Immature natural killer cell (primary cell): Measurements from ENCODE around the gene FAM20C. TPM values are rescaled to one million over a fixed set of nuclear protein-coding genes. Genes with fewer than 3 reads are reported as not detected.

Experiments used
- DNase-seq, 3 donors: peaks; one replicate each; pipeline ENCODE4 v3.0.0; 2022; ENCODE audit warnings: mixed read lengths in 1 of 3
- H3K27ac Mint-ChIP-seq, 6 donors: one replicate each; pipeline ENCODE4 v1.8.0; 2020; ENCODE audit warnings: mixed read lengths in 6 of 6, mild to moderate bottlenecking in 5 of 6, inconsistent platforms in 4 of 6, moderate library complexity in 3 of 6
- H3K27me3 Mint-ChIP-seq, 3 donors: one replicate each; pipeline ENCODE4 v1.8.0; 2020 to 2021; ENCODE audit warnings: low read depth in 3 of 3, mild to moderate bottlenecking in 3 of 3, mixed read lengths in 3 of 3, moderate library complexity in 3 of 3, inconsistent platforms in 1 of 3
- H3K36me3 Mint-ChIP-seq, 3 donors: one replicate each; pipeline ENCODE4 v1.8.0; 2020; ENCODE audit warnings: mixed read lengths in 3 of 3, inconsistent platforms in 2 of 3, mild to moderate bottlenecking in 2 of 3
- H3K4me1 Mint-ChIP-seq, 2 donors: one replicate each; pipeline ENCODE4 v1.8.0; 2020; ENCODE audit warnings: inconsistent platforms in 2 of 2, mild to moderate bottlenecking in 2 of 2, mixed read lengths in 2 of 2, moderate library complexity in 1 of 2
- H3K4me3 Mint-ChIP-seq, 5 donors: one replicate each; pipeline ENCODE4 v1.8.0; 2020; ENCODE audit warnings: mild to moderate bottlenecking in 5 of 5, mixed read lengths in 5 of 5, inconsistent platforms in 3 of 5, moderate library complexity in 3 of 5
- H3K9me3 Mint-ChIP-seq, 6 donors: one replicate each; pipeline ENCODE4 v1.8.0; 2020; ENCODE audit warnings: mild to moderate bottlenecking in 6 of 6, mixed read lengths in 6 of 6, inconsistent platforms in 4 of 6, moderate library complexity in 3 of 6
- polyA plus RNA-seq, 3 donors: library from polyadenylated mRNA; unstranded; fragments of 300-500 nt; fragmentation: Illumina TruSeq; gene quantifications; one replicate each; pipeline ENCODE4 v1.2.3, GENCODE V29; 2021

Gene FAM20C
- not detected for polyA plus RNA-seq

DNA sequence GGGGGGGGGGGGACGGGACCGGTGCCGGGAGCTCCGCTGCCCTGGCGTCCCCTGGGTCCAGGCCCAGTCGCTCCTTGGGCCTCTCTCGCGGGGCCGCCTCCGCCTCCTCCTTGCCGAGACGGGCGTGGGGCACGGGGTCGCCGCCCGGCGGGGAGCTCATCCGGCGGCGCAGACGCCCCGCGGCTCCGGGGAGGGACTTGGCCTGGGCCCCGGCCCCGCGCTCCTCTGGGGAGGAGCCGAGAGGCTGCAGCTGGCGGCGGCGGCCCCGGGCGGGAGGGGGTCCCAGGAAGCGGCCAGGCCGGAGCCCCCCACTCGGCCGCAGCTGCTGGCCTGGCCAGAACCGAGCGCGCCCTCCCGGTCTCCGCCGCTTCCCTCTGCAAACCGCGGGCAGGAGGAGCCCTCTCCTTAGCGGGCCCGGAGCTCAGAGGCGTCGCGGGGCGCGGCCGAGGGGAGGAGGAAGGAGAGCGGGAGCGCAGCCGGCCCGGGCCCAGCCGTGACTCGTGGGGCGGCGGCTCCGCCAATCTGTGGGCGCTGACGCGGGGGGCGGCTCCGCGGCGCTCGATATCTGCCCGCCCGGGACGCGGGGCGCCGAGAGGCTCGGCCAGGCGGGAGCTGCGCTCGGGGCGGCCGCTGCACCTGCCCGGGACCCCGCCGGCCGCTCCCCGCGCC, at the start of gene FAM20C:
FAM20C (plus strand) TSS at position 591 of the 669 bp plus-strand sequence. CDS start 629 bp downstream, outside the sequence.
- H3K27me3 Mint-ChIP-seq = peaks cover under 1 to 11% (median 8%) of the 10 kb centered on the region in 3 donors
- H3K27ac Mint-ChIP-seq = no peak within 1 kb of the TSS
- H3K4me3 Mint-ChIP-seq = peak within 1 kb of the TSS; percentile 75 to 89 (median 85)

DNA sequence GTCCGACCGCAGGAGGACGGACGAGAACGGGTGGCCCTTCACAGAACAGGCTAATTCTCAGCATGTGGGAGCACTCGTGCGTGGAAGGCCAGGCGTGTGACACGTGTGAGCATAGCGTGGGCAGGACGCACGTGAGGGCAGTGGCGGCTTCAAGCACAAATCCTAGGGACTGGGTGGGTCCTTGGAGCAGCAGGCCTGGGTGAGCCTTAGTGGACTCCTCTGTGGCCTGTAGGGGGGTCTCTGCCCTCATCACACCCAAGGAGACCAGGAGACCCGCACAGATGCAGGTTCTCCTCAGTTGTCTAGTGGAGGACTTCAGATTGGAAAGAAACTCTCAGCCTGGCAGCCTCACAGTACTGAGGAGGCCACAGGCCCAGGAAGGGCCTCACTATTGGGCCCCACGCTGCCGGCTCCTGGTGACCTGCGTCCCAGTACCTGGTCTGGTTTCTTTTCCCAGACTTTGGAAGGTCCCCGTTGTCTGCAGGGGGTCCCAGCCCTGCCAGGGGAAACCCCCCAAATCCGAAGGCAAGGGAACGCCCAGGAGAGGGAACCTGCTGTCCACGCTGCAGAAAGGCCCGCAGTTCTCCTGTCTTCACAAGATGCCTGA, 49.1 kb upstream of the FAM20C start:
- Mint-ChIP-seq H3K4me1 (no peaks in the 10 kb centered on the region), H3K9me3 (no peaks in the 10 kb centered on the region), H3K36me3 (peaks cover 0 to 7% (median 3%) of the 10 kb centered on the region in 3 donors), H3K27ac (no peak overlapping the region), H3K4me3 (no peak overlapping the region), H3K27me3 (peaks cover 3 to 5% (median 4%) of the 10 kb centered on the region in 3 donors)
- DNase-seq = no peak

More for the DNA sequence above, at the start of gene FAM20C:
- Mint-ChIP-seq H3K9me3 (no peaks in the 10 kb centered on the region), H3K4me1 (peaks cover 5 to 6% of the 10 kb centered on the region in 2 donors), H3K36me3 (no peaks in the 10 kb centered on the region)
- DNase-seq = peak; percentile 12 to 22 (median 15)

DNA sequence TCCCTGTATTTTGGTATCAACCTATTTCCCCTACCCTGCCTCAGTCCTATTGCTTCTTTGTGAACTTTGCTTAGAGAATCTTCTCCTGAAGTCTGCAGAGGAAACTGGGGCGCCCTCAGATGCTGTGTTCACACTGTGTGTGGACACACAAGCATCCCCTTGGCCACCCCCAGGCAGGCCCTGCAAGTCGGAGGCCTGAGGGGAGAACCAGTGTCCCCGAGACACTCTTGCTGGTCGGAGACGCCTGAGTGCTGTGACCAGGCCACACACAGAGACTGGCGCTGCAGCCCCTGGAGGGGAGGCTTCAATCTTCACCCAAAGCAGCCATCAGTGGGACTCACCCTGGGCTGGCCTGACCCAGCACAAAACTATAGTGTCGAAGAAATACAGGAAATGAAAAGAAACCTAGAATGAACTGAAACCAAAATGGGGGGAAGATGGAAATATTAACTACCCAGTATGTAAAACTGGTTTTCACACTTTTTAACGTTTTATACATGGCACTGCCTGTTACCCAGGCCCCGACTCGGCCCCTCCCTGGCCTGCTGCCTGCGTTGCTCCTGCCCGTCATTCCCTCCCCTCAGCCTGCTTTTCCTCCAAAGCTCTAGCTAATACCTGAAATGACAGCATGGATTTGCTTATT, 48.4 kb upstream of the FAM20C start:
- H3K27me3 Mint-ChIP-seq = peaks cover 0 to 7% (median 7%) of the 10 kb centered on the region in 3 donors
- H3K4me3 Mint-ChIP-seq = no peak overlapping the region
- H3K4me1 Mint-ChIP-seq = peaks cover 3 to 6% of the 10 kb centered on the region in 2 donors
- H3K9me3 Mint-ChIP-seq = no peaks in the 10 kb centered on the region
- H3K27ac Mint-ChIP-seq = no peak overlapping the region
- peaks cover 0 to 7% (median 3%) of the 10 kb centered on the region in 3 donors for H3K36me3 Mint-ChIP-seq
- no peak for DNase-seq

DNA sequence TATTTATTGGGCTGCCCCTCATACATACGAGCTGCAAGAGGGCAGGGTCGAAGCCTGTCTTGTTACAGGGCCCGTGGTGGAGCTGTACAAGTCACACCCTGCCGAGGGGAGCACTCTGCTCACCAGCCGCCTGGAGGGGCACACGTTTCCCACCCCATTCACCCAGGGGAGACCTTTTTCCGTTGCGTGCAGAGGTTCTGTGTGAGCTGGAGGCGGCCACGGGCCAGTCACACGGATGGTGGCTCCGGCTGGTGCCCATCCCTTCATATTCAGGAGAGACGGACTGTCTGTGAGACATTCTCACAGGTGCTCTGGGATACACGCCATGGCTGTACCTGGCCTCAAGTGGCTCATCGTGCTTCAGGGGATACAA, 47.9 kb upstream of the FAM20C start:
- Mint-ChIP-seq H3K4me3 (no peak overlapping the region), H3K9me3 (no peaks in the 10 kb centered on the region), H3K4me1 (peaks cover 4 to 12% of the 10 kb centered on the region in 2 donors), H3K27ac (no peak overlapping the region), H3K36me3 (peaks cover 3 to 7% (median 3%) of the 10 kb centered on the region in 3 donors), H3K27me3 (peaks cover 5 to 12% (median 9%) of the 10 kb centered on the region in 3 donors)
- no peak for DNase-seq

DNA sequence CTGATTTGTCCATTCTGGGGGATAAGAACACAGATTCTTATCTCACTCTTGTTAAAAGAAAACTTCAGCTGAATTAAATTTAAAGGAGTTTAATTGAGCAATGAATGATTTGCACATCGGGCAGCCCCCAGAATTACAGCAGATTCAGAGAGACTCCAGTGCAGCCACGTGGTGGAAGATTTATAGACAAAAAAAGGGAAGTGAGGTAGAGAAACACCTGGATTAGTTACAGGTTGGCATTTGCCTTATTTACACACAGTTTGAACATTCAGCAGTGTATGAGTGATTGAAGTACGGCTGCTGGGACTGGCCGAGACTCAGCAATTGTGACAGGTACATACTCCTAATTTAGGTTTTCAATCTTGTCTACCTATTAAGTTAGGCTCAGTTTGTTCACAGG, 46.5 kb upstream of the FAM20C start:
- no peak overlapping the region for H3K27ac Mint-ChIP-seq
- no peaks in the 10 kb centered on the region for H3K9me3 Mint-ChIP-seq
- H3K27me3 Mint-ChIP-seq = peaks cover 8 to 14% (median 10%) of the 10 kb centered on the region in 3 donors
- no peak overlapping the region for H3K4me3 Mint-ChIP-seq
- no peak for DNase-seq
- H3K4me1 Mint-ChIP-seq = peaks cover 15 to 26% of the 10 kb centered on the region in 2 donors
- peaks cover 3 to 7% (median 4%) of the 10 kb centered on the region in 3 donors for H3K36me3 Mint-ChIP-seq

DNA sequence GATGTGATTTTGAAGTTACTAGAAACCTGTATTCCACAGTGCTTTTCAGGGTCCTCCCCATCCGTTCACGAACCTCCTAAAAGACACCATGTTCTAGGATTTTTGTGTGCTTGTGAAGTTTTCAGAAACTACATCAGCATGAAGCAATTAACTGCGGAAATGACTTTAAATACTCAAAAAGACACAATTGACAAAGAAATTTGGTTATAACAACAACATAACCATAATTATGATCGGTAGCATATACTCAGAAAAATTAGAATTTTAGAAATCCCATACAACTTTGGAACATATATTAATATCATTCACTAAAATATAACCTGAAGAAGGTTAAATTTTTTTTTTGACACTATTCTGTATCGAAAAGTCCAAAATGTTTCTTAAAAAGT, 43.8 kb upstream of the FAM20C start:
- no peak for DNase-seq
- peak overlapping the region; percentile 93 to 99 (median 96) for H3K27ac Mint-ChIP-seq
- no peaks in the 10 kb centered on the region for H3K9me3 Mint-ChIP-seq
- peak overlapping the region; percentile 87 to 93 (median 90) for H3K4me3 Mint-ChIP-seq
- H3K27me3 Mint-ChIP-seq = peaks cover 11 to 12% (median 12%) of the 10 kb centered on the region in 3 donors
- H3K36me3 Mint-ChIP-seq = peaks cover 3 to 7% (median 4%) of the 10 kb centered on the region in 3 donors
- peaks cover 15 to 26% of the 10 kb centered on the region in 2 donors for H3K4me1 Mint-ChIP-seq

DNA sequence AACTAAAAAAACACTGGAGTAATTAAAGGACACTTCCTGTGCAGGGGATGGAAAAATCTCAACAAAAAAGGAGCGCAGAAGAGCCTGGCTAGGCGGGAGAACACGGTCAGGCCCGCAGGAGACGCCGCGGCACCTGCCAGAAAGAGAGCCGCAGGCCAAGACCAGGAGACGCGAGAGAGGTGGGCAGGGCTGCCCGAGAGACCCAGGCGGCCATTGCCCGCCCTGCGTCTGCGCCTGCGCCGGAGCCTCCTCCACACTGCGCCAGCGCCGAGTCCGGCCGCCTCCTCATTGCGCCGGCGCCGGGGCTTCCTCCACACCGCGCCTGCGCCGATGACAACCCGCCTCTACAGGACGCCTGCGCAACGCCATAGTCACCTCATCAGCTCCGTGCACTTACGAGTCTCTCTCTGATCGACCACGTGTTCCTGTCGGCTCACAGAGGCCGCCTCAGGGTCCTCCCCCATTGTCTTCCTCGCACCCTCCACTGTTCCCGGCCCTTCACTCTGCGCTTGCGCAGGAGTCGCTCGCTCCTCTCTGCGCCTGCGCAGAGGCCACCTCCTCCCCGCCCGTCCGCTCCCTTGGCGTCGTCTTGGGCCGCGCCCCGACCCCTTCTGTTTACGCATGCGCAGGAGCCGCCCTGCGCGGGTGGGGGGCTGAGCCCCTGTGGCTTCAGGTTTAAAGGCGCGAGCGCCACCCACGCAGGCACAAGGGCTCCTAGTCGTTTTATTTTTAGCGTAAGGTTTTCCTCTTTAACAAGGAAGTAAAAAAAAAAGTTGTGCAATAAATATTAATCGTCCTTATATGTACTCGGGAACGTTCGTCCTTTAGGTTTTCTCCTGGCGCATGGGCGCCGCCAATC, 43.2 kb upstream of the FAM20C start:
- peaks cover 9 to 12% (median 11%) of the 10 kb centered on the region in 3 donors for H3K27me3 Mint-ChIP-seq
- peaks cover 15 to 26% of the 10 kb centered on the region in 2 donors for H3K4me1 Mint-ChIP-seq
- peak overlapping the region; percentile 93 to 99 (median 96) for H3K27ac Mint-ChIP-seq
- H3K36me3 Mint-ChIP-seq = peaks cover 3 to 7% (median 4%) of the 10 kb centered on the region in 3 donors
- DNase-seq = peak; percentile 99
- H3K4me3 Mint-ChIP-seq = peak overlapping the region; percentile 87 to 93 (median 90)
- H3K9me3 Mint-ChIP-seq = no peaks in the 10 kb centered on the region

DNA sequence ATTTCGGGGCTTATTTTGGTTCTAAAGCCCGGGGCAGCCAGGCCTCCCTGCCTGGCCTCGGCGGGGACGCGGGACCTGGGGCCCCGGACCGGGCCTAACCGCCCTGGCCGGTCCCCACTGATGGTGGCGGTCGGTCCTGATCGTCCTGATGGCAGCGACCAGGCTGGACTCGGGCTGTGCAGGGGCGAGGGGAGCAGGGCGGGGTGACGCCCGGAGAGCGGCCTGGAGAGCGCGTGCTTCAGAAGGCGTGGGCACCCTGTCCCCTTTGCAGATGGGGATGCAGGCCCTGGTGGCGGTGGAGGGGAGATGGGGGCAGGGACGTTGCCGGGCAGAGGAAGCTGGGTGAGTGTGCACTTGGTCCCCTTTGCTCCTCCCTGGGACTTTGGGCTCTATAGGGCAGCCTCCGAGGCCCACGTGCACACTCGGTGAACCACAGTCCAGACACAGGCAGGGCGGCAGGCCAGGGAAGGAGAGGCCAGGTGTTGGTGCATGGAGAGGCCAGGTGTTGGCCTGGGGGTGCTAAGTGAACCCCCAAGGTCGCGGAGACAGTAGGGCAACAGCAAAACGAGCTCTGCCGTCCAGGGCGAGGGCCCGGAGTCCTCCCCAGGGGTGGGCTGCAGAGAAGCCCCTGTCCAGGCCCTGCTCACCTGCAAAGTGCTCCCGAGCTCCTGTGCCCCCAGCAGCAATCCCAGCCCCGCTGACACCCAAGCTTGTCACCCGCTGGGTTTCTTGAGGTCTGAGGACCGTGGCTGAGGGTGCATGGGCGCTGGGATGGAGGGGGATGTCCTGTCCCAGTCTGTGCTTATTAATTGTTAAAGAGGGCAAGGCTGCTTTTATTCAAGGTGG, 42.4 kb upstream of the FAM20C start:
- Mint-ChIP-seq H3K27me3 (peaks cover 9 to 12% (median 11%) of the 10 kb centered on the region in 3 donors), H3K4me1 (peaks cover 15 to 26% of the 10 kb centered on the region in 2 donors), H3K4me3 (peak overlapping the region; percentile 87 to 93 (median 90))

DNA sequence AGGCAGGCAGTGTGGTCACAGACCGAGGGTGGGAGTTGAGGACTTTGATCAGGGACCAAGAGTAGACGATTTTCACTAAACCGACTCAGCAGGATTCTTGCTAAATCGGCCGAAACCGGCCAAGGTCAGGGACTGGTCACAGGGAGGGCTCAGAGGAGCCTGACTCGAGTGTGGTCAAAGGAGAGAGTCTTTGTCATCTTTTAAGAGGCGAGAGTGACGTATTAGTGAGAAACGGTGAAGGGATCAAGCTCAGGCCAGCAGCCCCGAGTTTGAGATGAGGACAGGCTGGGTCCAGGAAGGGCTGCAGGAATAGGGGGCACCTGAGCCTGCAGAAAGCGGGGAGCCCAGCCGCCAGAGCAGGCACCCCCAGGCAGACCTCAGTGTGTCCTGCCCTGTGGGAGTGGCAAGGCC, 41.6 kb upstream of the FAM20C start:
- Mint-ChIP-seq H3K27me3 (peaks cover 9 to 11% (median 9%) of the 10 kb centered on the region in 3 donors), H3K36me3 (peaks cover 3 to 7% (median 4%) of the 10 kb centered on the region in 3 donors), H3K27ac (peak overlapping the region; percentile 2 to 98 (median 92)), H3K9me3 (no peaks in the 10 kb centered on the region), H3K4me3 (peak overlapping the region; percentile 64 to 93 (median 87)), H3K4me1 (peaks cover 15 to 26% of the 10 kb centered on the region in 2 donors)
- DNase-seq = no peak

More for the DNA sequence above, 42.4 kb upstream of the FAM20C start:
- Mint-ChIP-seq H3K27ac (peak overlapping the region; percentile 93 to 99 (median 96)), H3K9me3 (no peaks in the 10 kb centered on the region), H3K36me3 (peaks cover 3 to 7% (median 4%) of the 10 kb centered on the region in 3 donors)
- no peak for DNase-seq

DNA sequence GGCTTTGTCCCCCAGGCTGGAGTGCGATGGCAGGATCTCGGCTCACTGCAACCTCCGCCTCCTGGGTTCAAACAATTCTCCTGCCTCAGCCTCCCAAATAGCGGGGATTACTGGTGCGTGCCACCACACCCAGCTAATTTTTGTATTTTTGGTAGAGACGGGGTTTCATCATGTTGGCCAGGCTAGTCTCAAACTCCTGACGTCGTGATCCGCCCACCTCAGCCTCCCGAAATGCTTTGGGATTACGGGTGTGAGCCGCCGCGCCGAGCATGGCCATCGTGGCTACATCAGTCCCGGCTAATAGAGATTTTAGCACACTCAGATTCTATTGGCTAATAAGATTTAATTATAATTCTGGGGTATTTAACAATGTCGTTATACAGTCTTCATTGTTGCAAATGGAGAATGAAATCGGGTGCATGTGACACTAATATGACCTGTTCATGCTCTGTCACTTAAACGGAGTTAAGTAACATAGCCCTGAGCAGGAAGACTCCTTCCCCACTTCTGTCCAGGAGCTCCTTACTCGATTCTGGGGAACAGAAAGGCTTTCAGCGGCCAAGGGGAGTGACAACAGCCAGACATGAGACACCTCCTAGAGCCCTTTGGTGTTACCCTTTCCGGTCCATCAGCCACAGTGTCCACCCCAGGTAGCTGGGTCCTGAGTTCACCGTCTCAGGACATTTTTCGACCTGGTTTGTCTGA, 40.9 kb upstream of the FAM20C start:
- peaks cover 3 to 7% (median 4%) of the 10 kb centered on the region in 3 donors for H3K36me3 Mint-ChIP-seq
- no peak for DNase-seq
- peak overlapping the region in 1 of 6 donors; percentile 40 for H3K27ac Mint-ChIP-seq
- H3K9me3 Mint-ChIP-seq = no peaks in the 10 kb centered on the region
- peaks cover 15 to 26% of the 10 kb centered on the region in 2 donors for H3K4me1 Mint-ChIP-seq
- peaks cover 9 to 11% (median 9%) of the 10 kb centered on the region in 3 donors for H3K27me3 Mint-ChIP-seq
- peak overlapping the region in 2 of 5 donors; percentile 49 to 51 for H3K4me3 Mint-ChIP-seq

DNA sequence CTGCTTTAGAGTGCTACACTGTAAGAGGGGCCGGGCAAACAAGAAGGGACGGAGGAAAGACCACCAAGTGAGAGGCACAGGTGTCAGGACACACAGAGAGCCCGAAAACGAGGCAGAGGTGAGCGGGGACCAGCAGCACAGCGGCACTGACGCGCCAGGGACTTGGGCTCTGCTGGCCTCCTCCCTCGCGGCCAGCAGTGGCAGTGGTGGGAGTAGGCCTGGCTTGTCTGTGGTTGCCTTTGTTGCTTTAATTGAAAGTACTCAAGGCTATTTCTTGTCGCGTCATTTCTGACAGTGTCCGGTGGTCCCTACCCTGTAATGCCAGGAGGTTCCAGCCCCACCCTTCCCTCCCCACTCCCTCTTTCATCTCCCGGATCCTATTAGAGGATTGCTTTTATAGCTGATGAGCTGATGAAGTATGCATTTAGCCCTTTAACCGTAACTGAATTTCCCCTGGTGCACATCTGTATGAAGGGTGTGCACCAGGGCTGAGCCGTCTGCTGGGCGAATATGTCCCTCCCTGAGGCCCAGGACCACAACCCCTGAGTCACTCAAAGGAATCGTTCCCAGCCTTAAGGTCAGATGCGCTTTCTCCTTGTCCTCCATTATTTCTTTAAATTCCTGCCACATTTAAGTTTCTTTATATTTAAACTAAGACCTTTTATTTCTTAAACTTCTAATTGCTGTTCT, 39.5 kb upstream of the FAM20C start:
- DNase-seq = no peak
- H3K9me3 Mint-ChIP-seq = no peaks in the 10 kb centered on the region
- peaks cover 9 to 11% (median 9%) of the 10 kb centered on the region in 3 donors for H3K27me3 Mint-ChIP-seq
- H3K4me1 Mint-ChIP-seq = peaks cover 15 to 26% of the 10 kb centered on the region in 2 donors
- H3K4me3 Mint-ChIP-seq = no peak overlapping the region
- H3K36me3 Mint-ChIP-seq = peaks cover 0 to 4% (median 0%) of the 10 kb centered on the region in 3 donors
- no peak overlapping the region for H3K27ac Mint-ChIP-seq
